CD4-positive, alpha-beta T cell treated with Interleukin-2 at 100 ng/mL for 4 hours (primary cell): ENCODE measurements around the gene DBNL.

ENCODE experiments used
- DNase-seq: peaks from one replicate; pipeline ENCODE4 v3.0.0-alpha.2; 2020; ENCODE audit warnings: low spot score

The DBNL gene

DNA sequence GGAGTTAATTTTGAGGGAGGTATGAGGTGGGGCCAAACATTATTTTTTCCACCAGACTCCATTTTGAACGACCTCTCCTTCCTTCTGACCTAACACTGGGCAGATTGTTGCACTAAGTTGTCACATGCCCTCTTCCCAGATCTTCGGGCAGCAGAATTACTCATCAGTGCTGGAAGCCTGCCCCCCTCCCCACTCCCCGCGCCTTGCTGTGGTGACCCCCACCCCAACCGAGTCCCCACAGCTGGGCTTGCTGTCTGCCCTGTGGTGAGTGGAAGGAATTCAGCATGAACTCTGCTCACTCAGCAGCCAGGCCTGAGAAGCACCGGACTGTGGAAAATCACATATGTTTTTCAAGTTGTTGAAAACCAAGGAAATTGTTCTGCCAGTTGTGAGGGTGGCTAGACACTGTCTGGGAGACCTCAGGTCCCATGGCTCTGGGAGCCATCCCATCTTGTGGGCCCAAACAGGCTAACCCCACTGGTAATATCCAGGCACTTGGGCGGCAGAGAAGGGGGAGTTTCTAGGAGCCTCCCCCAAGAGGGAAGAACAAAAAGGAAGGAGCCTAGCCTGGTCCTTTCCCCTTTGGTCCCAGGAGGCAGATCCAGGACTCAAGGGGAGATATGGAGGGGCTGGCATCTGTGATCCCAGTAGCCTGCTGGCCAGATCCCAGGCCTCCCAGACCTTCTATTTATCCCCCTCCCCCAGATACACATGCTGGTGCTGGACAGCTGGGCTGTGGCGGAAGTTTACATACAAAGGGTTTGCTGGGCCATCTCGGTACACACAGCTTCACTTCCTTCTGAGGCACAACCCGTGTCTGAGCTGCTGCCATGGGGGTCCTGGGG lies 56.2 kb downstream of the DBNL start:
- DNase-seq, result no peak

GRCh38 chr7:44101303-44101965 lies 56.9 kb downstream of the DBNL start:
- DNase-seq, result no peak

DNA sequence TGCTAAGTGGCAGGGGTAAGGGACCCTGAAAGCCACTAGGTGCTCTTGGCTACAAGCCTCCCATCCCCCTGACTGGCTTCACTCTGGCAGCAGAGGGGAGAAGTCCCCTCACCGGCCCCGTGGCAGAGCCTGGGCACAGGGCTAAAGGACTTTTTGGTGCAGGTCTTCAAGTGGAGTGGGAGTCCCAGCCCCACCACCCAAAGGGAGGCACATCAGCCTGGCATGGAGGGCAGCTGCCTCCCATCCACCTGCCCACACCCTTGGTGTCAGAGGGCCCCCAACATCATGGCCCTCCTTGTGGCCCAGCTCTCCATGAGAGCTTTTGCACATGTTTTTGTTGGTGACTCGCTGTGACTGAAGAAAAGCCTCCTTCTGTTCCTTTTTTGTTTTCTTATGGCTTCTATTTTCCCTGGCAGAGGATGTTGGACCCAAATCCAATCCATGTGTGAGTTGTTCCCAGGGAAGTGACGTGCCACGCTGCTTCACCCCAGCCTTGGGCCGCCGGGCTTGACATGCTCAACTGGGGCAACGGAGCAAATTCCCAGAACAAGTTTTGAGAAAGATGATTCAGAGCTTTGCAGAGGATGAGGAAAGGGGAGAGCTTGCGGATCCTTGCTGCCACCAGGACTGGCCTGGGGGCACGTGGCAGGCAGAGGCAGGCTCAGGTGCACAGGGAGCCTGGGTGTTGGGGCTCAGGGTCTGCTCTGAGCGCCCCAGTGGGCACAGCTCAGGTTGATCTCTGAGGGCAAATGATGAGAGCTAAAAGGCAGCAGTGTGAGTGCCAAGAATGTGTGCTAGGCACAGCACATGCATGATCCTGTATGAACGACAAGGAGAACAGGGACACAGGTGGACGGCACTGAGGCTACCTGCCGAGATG lies 57.7 kb downstream of the DBNL start:
- DNase-seq, result no peak

DNA sequence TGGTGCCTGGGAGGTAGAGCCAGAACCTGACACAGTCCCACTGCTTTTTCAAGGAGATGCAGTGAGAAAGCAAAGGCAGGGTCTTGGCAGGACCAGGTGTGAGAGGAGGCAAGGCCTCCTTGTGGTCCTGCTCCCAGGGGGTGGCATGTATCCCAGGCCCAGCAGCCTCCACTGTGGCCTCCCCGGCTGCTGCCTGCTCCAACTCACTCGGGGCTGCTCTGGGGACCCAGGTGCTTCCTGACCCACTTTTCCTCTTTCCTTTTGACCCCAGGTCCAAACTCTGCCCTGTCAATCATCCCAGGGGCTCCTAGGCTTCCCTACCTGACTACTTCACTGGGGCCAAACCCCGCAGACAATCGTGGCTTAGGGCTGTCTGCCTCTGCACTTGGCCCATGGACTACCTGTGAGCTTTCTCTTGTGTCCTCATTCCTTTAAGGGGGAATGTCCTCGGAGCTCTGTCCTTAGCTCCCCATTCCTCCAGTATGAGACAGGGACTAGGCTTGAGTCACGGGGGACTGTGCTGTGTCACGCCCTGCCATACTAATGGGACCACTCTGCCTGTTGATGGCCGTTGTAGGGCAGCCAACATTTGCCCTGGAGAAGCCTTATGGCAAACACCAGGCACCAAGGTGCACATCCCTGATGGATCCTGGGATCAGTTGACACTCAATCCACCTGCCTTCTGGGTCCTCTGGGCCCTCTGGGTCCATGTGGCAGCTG lies 58.5 kb downstream of the DBNL start:
- DNase-seq, result no peak

GRCh38 chr7:44103566-44103922 lies 59.0 kb downstream of the DBNL start:
- DNase-seq, result no peak

DNA sequence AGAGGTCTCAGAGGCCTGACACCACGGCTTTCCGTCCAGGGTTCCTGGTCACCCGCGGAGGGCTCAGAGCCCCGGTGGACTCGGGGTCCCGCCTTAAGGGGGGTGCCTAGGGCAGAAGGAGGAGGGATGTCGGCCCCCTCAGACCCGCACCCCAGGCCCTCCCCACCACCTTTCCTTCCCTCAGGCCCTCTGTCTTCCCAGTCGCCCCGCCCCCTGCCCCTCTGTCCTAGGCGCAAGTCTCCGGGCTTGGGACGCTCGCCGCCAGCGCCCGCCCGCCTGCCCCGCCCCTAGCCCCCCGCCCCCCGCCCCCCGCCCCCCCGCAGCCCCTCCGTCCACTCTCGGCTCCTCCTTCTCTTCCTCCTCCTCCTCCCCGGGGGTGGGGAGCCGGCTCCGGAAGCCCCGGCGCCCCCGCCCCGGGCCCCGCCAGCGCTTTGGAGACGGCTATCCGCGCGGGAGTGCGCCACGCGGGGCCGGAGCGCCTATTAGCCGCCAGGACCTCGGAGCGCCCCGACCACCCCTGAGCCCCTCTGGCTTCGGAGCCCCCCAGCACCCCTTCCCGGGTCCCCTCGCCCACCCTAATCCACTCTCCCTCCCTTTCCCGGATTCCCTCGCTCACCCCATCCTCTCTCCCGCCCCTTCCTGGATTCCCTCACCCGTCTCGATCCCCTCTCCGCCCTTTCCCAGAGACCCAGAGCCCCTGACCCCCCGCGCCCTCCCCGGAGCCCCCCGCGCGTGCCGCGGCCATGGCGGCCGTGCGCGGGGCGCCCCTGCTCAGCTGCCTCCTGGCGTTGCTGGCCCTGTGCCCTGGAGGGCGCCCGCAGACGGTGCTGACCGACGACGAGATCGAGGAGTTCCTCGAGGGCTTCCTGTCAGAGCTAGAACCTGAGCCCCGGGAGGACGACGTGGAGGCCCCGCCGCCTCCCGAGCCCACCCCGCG lies 59.7 kb downstream of the DBNL start, which contains the start of gene AEBP1:
TSS of gene AEBP1 (plus strand) at position 423 of the 937 bp plus-strand sequence. CDS start at position 744, 321 bp downstream.
- DNase-seq, result peak; percentile 8

GRCh38 chr7:44104860-44105771 lies 60.6 kb downstream of the DBNL start:
- DNase-seq, result no peak

GRCh38 chr7:44105832-44106231 lies 61.3 kb downstream of the DBNL start:
- DNase-seq, result no peak

DNA sequence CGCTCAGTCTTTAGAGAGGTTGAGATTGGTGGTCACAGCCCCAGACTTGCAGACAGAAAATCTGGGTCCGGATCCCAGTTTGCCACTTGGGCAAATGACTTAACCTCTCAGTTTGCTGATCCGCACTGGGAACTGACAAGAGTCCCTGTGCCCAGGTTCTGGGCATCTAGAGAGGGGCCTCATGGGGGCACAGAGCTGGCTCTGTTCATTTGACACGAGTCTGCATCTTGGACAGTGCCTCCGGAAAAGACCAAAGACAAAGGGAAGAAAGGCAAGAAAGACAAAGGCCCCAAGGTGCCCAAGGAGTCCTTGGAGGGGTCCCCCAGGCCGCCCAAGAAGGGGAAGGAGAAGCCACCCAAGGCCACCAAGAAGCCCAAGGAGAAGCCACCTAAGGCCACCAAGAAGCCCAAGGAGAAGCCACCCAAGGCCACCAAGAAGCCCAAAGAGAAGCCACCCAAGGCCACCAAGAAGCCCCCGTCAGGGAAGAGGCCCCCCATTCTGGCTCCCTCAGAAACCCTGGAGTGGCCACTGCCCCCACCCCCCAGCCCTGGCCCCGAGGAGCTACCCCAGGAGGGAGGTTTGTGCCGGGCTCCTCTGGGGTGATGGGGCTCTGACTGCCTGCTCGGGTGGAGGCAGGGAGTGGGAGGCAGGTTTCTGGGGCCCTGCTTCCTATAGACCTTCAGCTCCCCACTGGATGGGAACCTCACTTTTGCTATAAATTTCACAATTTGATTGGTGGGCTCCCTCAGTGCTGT lies 62.0 kb downstream of the DBNL start:
- no peak for DNase-seq

DNA sequence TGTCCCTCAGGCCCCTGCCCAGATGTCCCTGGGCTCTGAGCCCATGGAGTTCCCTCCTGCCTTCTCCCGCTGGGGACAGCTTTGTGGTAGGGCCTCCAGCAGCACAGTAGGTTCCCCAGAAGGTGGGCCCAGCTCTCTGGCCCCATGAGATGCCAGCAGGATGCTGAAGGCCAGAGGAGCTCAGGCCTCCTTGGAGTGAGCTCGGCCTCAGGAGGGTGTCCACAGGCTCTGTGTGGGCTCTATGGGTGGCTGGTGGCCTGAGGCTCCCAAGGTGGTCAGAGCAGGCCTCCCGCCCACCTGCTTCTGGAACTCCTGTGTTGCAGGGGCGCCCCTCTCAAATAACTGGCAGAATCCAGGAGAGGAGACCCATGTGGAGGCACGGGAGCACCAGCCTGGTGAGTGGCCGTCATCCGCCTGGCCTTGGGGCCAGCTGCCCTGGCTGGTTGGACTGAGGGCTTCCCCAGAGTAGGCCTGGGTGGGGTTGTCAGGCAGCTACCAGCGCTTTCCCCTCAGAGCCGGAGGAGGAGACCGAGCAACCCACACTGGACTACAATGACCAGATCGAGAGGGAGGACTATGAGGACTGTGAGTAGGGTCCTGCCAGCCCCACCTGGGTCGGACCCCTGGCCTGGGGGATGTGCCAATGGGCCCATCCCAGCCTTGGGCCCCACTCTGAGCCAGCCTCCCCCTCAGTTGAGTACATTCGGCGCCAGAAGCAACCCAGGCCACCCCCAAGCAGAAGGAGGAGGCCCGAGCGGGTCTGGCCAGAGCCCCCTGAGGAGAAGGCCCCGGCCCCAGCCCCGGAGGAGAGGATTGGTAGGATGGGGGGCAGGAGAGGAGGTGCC lies 62.8 kb downstream of the DBNL start:
- DNase-seq, result no peak

GRCh38 chr7:44107961-44108767 lies 63.7 kb downstream of the DBNL start:
- no peak for DNase-seq

GRCh38 chr7:44108768-44109750 lies 64.6 kb downstream of the DBNL start:
- DNase-seq, result no peak

- DNase-seq, result no peak
Observed at GRCh38 chr7:44109991-44110390, 65.5 kb downstream of the DBNL start.

DNA sequence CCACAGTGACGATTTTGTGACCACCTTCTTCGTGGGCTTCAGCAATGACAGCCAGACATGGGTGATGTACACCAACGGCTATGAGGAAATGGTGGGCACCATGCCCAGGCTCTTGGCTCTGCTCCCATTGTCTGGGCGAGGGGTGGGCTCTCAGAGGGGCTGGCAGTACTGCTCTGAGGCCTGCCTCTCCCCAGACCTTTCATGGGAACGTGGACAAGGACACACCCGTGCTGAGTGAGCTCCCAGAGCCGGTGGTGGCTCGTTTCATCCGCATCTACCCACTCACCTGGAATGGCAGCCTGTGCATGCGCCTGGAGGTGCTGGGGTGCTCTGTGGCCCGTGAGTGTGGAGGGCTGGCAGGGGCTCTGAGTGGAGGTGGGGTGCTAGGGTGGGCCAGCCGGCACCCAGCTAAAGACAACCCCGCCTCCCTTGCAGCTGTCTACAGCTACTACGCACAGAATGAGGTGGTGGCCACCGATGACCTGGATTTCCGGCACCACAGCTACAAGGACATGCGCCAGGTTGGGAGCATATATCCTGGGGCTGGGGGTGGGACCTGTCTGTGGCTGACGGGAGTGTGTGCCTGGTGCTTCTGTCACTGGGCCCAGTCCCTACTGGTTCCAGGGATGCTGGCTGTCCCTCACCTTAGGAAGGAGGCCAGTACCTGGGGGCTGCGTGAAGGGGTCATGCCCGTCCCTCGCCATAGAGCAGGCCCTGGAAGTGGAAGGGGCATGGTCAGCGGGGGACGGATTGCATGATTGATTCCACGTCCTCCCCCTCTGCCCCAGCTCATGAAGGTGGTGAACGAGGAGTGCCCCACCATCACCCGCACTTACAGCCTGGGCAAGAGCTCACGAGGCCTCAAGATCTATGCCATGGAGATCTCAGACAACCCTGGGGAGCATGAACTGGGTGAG lies 66.5 kb downstream of the DBNL start:
- DNase-seq, result no peak
